BJ (cell line): ENCODE results near the gene LBP. TPM values are rescaled to one million over a fixed set of nuclear protein-coding genes. Genes with fewer than 3 reads are reported as not detected.

Source experiments
- CTCF ChIA-PET: fragments of 350-600 bp; formaldehyde crosslinking; extraction: SDS; loops from one replicate; lab custom pipeline; 2021; ENCODE audit warnings: antibody characterized with exemption, inconsistent platforms; lab: Yijun Ruan, JAX
- POLR2A ChIA-PET: fragments of 300-600 bp; sonication (Branson Sonifier 250); formaldehyde crosslinking; extraction: SDS; loops from one replicate; lab custom pipeline; 2021; ENCODE audit warnings: antibody characterized with exemption; lab: Charles Lee
- DNase-seq: peaks from one replicate; pipeline ENCODE4 v3.0.0-alpha.2; 2011; ENCODE audit warnings: low read depth
- H3K27me3 ChIP-seq: 2 replicates; pipeline ENCODE4 v1.6.0; 2011; ENCODE audit warnings: low read length; ENCODE audit not compliant: control insufficient read depth, insufficient read depth
- H3K36me3 ChIP-seq: 2 replicates; pipeline ENCODE4 v1.5.1; 2011; ENCODE audit warnings: low read length; ENCODE audit not compliant: control insufficient read depth, insufficient read depth
- H3K4me3 ChIP-seq: 2 replicates; pipeline ENCODE4 v1.5.1; 2011; ENCODE audit warnings: low read depth, mild to moderate bottlenecking, control low read depth, low read length
- CTCF ChIP-seq: IDR thresholded peaks from 2 replicates; pipeline ENCODE4 v1.5.1; 2011; ENCODE audit warnings: low read depth, mild to moderate bottlenecking, control low read depth, inconsistent platforms, low read length, moderate library complexity; ENCODE audit not compliant: insufficient read depth
- polyA plus RNA-seq: library from polyadenylated mRNA; depleted of rRNA; stranded (reverse); fragments of >200 nt; gene quantifications from 2 replicates; pipeline ENCODE4 v1.2.3, GENCODE V29; 2011

Gene LBP
- polyA plus RNA-seq, 1 experiment: 0.04 TPM

- CTCF ChIA-PET: interaction anchor here (0.7 to 5.7 kb wide), 11 partner anchors 13 to 260 kb away, joined by 3 to 27 read pairs (median 4); no protein-coding TSS in a partner anchor
- peaks cover 9% of the 10 kb centered on the region for H3K27me3 ChIP-seq
- TF ChIP-seq CTCF: no peak
- H3K4me3 ChIP-seq: no peak overlapping the region
- POLR2A ChIA-PET: no interaction called here
- DNase-seq: no peak
- H3K36me3 ChIP-seq: no peaks in the 10 kb centered on the region
Measured at GRCh38 chr20:38317422-38317821, 28.9 kb upstream of the LBP start.

GRCh38 chr20:38320221-38320620 lies 26.1 kb upstream of the LBP start:
- DNase-seq: no peak
- Histone ChIP-seq H3K36me3 (no peaks in the 10 kb centered on the region), H3K27me3 (peaks cover 12% of the 10 kb centered on the region), H3K4me3 (no peak overlapping the region)
- no peak for TF ChIP-seq CTCF
- CTCF ChIA-PET: interaction anchor here (0.6 to 5.7 kb wide), 13 partner anchors 12 to 312 kb away, joined by 3 to 27 read pairs (median 4); no protein-coding TSS in a partner anchor
- POLR2A ChIA-PET: no interaction called here

- peak; percentile 74 for TF ChIP-seq CTCF
- CTCF ChIA-PET: interaction anchor here (0.6 to 1.5 kb wide), 14 partner anchors 8 to 280 kb away, joined by 3 to 12 read pairs (median 3); no protein-coding TSS in a partner anchor
- DNase-seq: no peak
- H3K4me3 ChIP-seq: no peak overlapping the region
- no peaks in the 10 kb centered on the region for H3K36me3 ChIP-seq
- POLR2A ChIA-PET: no interaction called here
- peaks cover 13% of the 10 kb centered on the region for H3K27me3 ChIP-seq
Measured at GRCh38 chr20:38321959-38322598, 24.2 kb upstream of the LBP start.

- ChIA-PET CTCF (interaction anchor here (1.0 to 3.2 kb wide), 8 partner anchors 9 to 266 kb away, joined by 3 to 17 read pairs (median 4); no protein-coding TSS in a partner anchor), POLR2A (interaction anchor here (0.6 kb wide), 1 partner anchor 287 kb away, joined by 6 read pairs; no protein-coding TSS in a partner anchor)
- no peak overlapping the region for H3K4me3 ChIP-seq
- H3K27me3 ChIP-seq: peaks cover 18% of the 10 kb centered on the region
- no peak for DNase-seq
- H3K36me3 ChIP-seq: no peaks in the 10 kb centered on the region
- no peak for TF ChIP-seq CTCF
Measured at GRCh38 chr20:38324159-38324558, 22.1 kb upstream of the LBP start.

- H3K27me3 ChIP-seq: peaks cover 17% of the 10 kb centered on the region
- H3K4me3 ChIP-seq: no peak overlapping the region
- no peak for TF ChIP-seq CTCF
- no peak for DNase-seq
- ChIA-PET CTCF (interaction anchor here (0.6 to 3.2 kb wide), 6 partner anchors 10 to 264 kb away, joined by 3 to 17 read pairs (median 4); no protein-coding TSS in a partner anchor), POLR2A (no interaction called here)
- no peaks in the 10 kb centered on the region for H3K36me3 ChIP-seq
Measured at GRCh38 chr20:38325167-38325566, 21.1 kb upstream of the LBP start.
